HEK293 (cell line): ENCODE measurements around the gene NCOA7.

ENCODE experiments used
- BCL11A ChIP-seq: fragments of 450-650 bp; formaldehyde crosslinking; IDR thresholded peaks from 2 replicates; pipeline ENCODE4 v1.5.1; 2016; ENCODE audit warnings: low read depth, missing biosample characterization, missing genetic modification characterization
- GLI4 ChIP-seq: fragments of 450-650 bp; formaldehyde crosslinking; IDR thresholded peaks from 2 replicates; pipeline ENCODE4 v1.5.1; 2016; ENCODE audit warnings: missing biosample characterization, missing genetic modification characterization
- REPIN1 ChIP-seq: fragments of 450-650 bp; formaldehyde crosslinking; IDR thresholded peaks from 2 replicates; pipeline ENCODE4 v1.5.1; 2017; ENCODE audit warnings: missing biosample characterization, missing genetic modification characterization, low read depth
- SP7 ChIP-seq: fragments of 450-650 bp; formaldehyde crosslinking; IDR thresholded peaks from 2 replicates; pipeline ENCODE4 v1.5.1; 2016; ENCODE audit warnings: missing biosample characterization, missing genetic modification characterization
- ZFP41 ChIP-seq: fragments of 450-650 bp; formaldehyde crosslinking; IDR thresholded peaks from 2 replicates; pipeline ENCODE4 v1.5.1; 2016; ENCODE audit warnings: missing biosample characterization, missing genetic modification characterization, borderline replicate concordance
- ZNF112 ChIP-seq: fragments of 450-650 bp; formaldehyde crosslinking; IDR thresholded peaks from 2 replicates; pipeline ENCODE4 v1.5.0; 2017; ENCODE audit warnings: missing biosample characterization, missing genetic modification characterization
- ZNF133 ChIP-seq: fragments of 450-650 bp; formaldehyde crosslinking; IDR thresholded peaks from 2 replicates; pipeline ENCODE4 v1.5.1; 2016; ENCODE audit warnings: missing biosample characterization, missing genetic modification characterization
- ZNF174 ChIP-seq: fragments of 450-650 bp; formaldehyde crosslinking; IDR thresholded peaks from 2 replicates; pipeline ENCODE4 v1.5.0; 2017; ENCODE audit warnings: missing biosample characterization, mild to moderate bottlenecking, missing genetic modification characterization
- ZNF394 ChIP-seq: fragments of 450-650 bp; formaldehyde crosslinking; IDR thresholded peaks from 2 replicates; pipeline ENCODE4 v1.5.1; 2016; ENCODE audit warnings: missing biosample characterization, missing genetic modification characterization, mild to moderate bottlenecking, moderate library complexity, borderline replicate concordance
- ZNF548 ChIP-seq: fragments of 450-650 bp; formaldehyde crosslinking; IDR thresholded peaks from 2 replicates; pipeline ENCODE4 v1.5.1; 2016; ENCODE audit warnings: missing biosample characterization, missing genetic modification characterization
- ZNF621 ChIP-seq: fragments of 450-650 bp; formaldehyde crosslinking; IDR thresholded peaks from 2 replicates; pipeline ENCODE4 v1.5.1; 2017; ENCODE audit warnings: missing biosample characterization, missing genetic modification characterization
- ZNF629 ChIP-seq: fragments of 450-650 bp; formaldehyde crosslinking; IDR thresholded peaks from 2 replicates; pipeline ENCODE4 v1.5.1; 2017; ENCODE audit warnings: missing biosample characterization, missing genetic modification characterization
- ZNF654 ChIP-seq: fragments of 450-650 bp; formaldehyde crosslinking; IDR thresholded peaks from 2 replicates; pipeline ENCODE4 v1.5.1; 2016; ENCODE audit warnings: low read depth, missing biosample characterization, missing genetic modification characterization
- ZNF768 ChIP-seq: fragments of 450-650 bp; formaldehyde crosslinking; IDR thresholded peaks from 2 replicates; pipeline ENCODE4 v1.5.1; 2018; ENCODE audit warnings: missing biosample characterization, mild to moderate bottlenecking, missing genetic modification characterization
- ZNF776 ChIP-seq: fragments of 450-650 bp; formaldehyde crosslinking; IDR thresholded peaks from 2 replicates; pipeline ENCODE4 v1.5.0; 2017; ENCODE audit warnings: missing biosample characterization, missing genetic modification characterization, borderline replicate concordance
- ZSCAN16 ChIP-seq: fragments of 450-650 bp; formaldehyde crosslinking; IDR thresholded peaks from 2 replicates; pipeline ENCODE4 v1.5.1; 2016; ENCODE audit warnings: missing biosample characterization, missing genetic modification characterization
- TF ChIP-seq, protein P1 (sequence below): fragments of 450-650 bp; formaldehyde crosslinking; IDR thresholded peaks from 2 replicates; pipeline ENCODE4 v1.5.1; 2016; ENCODE audit warnings: missing biosample characterization, missing genetic modification characterization
- TF ChIP-seq, protein P2 (sequence below): fragments of 450-650 bp; formaldehyde crosslinking; optimal IDR thresholded peaks from 2 replicates; pipeline ENCODE3; 2016; ENCODE audit warnings: missing biosample characterization, mild to moderate bottlenecking, missing genetic modification characterization
- TF ChIP-seq, protein P3 (sequence below): fragments of 450-650 bp; IDR thresholded peaks from 2 replicates; pipeline ENCODE4 v1.5.1; 2018; ENCODE audit warnings: missing biosample characterization, missing genetic modification characterization
- TF ChIP-seq, protein P4 (sequence below): fragments of 450-650 bp; formaldehyde crosslinking; IDR thresholded peaks from 2 replicates; pipeline ENCODE4 v1.5.1; 2017; ENCODE audit warnings: missing biosample characterization, missing genetic modification characterization
- TF ChIP-seq, protein P5 (sequence below): fragments of 450-650 bp; formaldehyde crosslinking; IDR thresholded peaks from 2 replicates; pipeline ENCODE4 v1.5.1; 2016; ENCODE audit warnings: missing biosample characterization, missing genetic modification characterization
- TF ChIP-seq, protein P6 (sequence below): fragments of 450-650 bp; formaldehyde crosslinking; IDR thresholded peaks from 2 replicates; pipeline ENCODE4 v1.5.1; 2017; ENCODE audit warnings: missing biosample characterization, missing genetic modification characterization
- TF ChIP-seq, protein P7 (sequence below): fragments of 450-650 bp; formaldehyde crosslinking; IDR thresholded peaks from 2 replicates; pipeline ENCODE4 v1.5.1; 2016; ENCODE audit warnings: missing biosample characterization, missing genetic modification characterization

The NCOA7 gene

DNA sequence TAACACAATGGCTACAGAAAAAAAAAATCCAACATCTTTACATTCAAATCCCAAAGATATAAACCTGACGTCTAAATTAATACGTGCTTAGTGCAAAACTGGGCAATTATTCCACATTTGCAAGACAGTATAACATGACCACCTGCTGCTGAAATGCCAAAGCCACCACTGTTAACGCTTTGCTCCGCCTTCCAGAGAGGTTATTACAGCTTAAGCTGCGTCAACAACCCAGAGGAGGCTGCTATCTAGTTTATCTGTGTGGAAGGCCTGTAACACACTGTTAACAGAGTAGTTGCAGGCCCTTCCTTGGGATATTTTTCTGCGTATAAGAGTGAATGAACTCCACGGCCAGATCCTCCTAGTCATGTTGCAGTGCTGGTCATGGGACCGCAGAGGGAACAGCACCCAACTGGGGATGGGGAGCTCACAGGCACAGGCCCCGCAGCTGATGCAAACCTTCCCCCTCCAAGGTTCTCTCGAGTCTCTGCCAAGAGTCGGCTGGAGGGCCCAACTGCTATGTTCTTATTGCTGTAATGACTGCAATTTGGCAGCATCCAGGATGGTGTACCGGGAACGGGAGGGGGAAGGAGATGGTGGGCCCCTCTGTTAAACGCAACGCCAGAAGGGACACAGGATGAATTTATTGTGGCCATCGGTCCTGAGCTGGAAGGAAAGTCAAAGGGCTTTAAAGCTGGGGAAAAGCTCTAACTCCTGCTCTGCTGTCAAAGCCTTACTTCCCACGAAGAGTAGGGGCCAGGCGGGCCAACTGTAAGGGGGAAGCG, 993 bp upstream of the NCOA7 start (continued):
- TF ChIP-seq, protein P1, sequence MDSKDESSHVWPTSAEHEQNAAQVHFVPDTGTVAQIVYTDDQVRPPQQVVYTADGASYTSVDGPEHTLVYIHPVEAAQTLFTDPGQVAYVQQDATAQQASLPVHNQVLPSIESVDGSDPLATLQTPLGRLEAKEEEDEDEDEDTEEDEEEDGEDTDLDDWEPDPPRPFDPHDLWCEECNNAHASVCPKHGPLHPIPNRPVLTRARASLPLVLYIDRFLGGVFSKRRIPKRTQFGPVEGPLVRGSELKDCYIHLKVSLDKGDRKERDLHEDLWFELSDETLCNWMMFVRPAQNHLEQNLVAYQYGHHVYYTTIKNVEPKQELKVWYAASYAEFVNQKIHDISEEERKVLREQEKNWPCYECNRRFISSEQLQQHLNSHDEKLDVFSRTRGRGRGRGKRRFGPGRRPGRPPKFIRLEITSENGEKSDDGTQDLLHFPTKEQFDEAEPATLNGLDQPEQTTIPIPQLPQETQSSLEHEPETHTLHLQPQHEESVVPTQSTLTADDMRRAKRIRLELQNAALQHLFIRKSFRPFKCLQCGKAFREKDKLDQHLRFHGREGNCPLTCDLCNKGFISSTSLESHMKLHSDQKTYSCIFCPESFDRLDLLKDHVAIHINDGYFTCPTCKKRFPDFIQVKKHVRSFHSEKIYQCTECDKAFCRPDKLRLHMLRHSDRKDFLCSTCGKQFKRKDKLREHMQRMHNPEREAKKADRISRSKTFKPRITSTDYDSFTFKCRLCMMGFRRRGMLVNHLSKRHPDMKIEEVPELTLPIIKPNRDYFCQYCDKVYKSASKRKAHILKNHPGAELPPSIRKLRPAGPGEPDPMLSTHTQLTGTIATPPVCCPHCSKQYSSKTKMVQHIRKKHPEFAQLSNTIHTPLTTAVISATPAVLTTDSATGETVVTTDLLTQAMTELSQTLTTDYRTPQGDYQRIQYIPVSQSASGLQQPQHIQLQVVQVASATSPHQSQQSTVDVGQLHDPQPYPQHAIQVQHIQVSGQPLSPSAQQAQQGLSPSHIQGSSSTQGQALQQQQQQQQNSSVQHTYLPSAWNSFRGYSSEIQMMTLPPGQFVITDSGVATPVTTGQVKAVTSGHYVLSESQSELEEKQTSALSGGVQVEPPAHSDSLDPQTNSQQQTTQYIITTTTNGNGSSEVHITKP, result peak; percentile 64
- TF ChIP-seq, protein P2, sequence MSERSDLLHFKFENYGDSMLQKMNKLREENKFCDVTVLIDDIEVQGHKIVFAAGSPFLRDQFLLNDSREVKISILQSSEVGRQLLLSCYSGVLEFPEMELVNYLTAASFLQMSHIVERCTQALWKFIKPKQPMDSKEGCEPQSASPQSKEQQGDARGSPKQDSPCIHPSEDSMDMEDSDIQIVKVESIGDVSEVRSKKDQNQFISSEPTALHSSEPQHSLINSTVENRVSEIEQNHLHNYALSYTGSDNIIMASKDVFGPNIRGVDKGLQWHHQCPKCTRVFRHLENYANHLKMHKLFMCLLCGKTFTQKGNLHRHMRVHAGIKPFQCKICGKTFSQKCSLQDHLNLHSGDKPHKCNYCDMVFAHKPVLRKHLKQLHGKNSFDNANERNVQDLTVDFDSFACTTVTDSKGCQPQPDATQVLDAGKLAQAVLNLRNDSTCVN (tag by site-specific recombination), result no peak
- TF ChIP-seq ZNF394 (tag by site-specific recombination) (peak; percentile 29; the same call in 1 of the 2 replicates), ZNF654 (tag by site-specific recombination) (0 out of 2 replicates have a peak, but pooled peaks have one; percentile 4), ZNF621 (no peak), ZSCAN16 (tag by site-specific recombination) (0 out of 2 replicates have a peak, but pooled peaks have one; percentile 38), BCL11A (tag by site-specific recombination) (no peak), ZNF133 (tag by site-specific recombination) (no peak), ZNF112 (tag by site-specific recombination) (no peak), REPIN1 (no peak), ZNF548 (no peak), ZFP41 (tag by site-specific recombination) (no peak), GLI4 (tag by site-specific recombination) (no peak), ZNF174 (tag by site-specific recombination) (no peak), ZNF768 (tag by site-specific recombination) (0 out of 2 replicates have a peak, but pooled peaks have one; percentile 6), ZNF629 (tag by site-specific recombination) (peak; percentile 69), ZNF776 (tag by site-specific recombination) (no peak), SP7 (tag by site-specific recombination) (peak; percentile 78)
- TF ChIP-seq, protein P3, sequence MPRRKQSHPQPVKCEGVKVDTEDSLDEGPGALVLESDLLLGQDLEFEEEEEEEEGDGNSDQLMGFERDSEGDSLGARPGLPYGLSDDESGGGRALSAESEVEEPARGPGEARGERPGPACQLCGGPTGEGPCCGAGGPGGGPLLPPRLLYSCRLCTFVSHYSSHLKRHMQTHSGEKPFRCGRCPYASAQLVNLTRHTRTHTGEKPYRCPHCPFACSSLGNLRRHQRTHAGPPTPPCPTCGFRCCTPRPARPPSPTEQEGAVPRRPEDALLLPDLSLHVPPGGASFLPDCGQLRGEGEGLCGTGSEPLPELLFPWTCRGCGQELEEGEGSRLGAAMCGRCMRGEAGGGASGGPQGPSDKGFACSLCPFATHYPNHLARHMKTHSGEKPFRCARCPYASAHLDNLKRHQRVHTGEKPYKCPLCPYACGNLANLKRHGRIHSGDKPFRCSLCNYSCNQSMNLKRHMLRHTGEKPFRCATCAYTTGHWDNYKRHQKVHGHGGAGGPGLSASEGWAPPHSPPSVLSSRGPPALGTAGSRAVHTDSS (tag by site-specific recombination), result no peak
- TF ChIP-seq, protein P4, sequence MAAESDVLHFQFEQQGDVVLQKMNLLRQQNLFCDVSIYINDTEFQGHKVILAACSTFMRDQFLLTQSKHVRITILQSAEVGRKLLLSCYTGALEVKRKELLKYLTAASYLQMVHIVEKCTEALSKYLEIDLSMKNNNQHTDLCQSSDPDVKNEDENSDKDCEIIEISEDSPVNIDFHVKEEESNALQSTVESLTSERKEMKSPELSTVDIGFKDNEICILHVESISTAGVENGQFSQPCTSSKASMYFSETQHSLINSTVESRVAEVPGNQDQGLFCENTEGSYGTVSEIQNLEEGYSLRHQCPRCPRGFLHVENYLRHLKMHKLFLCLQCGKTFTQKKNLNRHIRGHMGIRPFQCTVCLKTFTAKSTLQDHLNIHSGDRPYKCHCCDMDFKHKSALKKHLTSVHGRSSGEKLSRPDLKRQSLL, result no peak
- TF ChIP-seq, protein P5, sequence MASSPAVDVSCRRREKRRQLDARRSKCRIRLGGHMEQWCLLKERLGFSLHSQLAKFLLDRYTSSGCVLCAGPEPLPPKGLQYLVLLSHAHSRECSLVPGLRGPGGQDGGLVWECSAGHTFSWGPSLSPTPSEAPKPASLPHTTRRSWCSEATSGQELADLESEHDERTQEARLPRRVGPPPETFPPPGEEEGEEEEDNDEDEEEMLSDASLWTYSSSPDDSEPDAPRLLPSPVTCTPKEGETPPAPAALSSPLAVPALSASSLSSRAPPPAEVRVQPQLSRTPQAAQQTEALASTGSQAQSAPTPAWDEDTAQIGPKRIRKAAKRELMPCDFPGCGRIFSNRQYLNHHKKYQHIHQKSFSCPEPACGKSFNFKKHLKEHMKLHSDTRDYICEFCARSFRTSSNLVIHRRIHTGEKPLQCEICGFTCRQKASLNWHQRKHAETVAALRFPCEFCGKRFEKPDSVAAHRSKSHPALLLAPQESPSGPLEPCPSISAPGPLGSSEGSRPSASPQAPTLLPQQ, result peak; percentile 99
- TF ChIP-seq, protein P6, sequence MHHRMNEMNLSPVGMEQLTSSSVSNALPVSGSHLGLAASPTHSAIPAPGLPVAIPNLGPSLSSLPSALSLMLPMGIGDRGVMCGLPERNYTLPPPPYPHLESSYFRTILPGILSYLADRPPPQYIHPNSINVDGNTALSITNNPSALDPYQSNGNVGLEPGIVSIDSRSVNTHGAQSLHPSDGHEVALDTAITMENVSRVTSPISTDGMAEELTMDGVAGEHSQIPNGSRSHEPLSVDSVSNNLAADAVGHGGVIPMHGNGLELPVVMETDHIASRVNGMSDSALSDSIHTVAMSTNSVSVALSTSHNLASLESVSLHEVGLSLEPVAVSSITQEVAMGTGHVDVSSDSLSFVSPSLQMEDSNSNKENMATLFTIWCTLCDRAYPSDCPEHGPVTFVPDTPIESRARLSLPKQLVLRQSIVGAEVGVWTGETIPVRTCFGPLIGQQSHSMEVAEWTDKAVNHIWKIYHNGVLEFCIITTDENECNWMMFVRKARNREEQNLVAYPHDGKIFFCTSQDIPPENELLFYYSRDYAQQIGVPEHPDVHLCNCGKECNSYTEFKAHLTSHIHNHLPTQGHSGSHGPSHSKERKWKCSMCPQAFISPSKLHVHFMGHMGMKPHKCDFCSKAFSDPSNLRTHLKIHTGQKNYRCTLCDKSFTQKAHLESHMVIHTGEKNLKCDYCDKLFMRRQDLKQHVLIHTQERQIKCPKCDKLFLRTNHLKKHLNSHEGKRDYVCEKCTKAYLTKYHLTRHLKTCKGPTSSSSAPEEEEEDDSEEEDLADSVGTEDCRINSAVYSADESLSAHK (tag by site-specific recombination), result no peak
- TF ChIP-seq, protein P7, sequence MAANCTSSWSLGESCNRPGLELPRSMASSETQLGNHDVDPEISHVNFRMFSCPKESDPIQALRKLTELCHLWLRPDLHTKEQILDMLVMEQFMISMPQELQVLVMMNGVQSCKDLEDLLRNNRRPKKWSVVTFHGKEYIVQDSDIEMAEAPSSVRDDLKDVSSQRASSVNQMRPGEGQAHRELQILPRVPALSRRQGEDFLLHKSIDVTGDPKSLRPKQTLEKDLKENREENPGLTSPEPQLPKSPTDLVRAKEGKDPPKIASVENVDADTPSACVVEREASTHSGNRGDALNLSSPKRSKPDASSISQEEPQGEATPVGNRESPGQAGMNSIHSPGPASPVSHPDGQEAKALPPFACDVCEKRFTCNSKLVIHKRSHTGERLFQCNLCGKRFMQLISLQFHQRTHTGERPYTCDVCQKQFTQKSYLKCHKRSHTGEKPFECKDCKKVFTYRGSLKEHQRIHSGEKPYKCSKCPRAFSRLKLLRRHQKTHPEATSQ (tag by site-specific recombination), result no peak
